ENCODE results near the gene TMEM121. TPM values are rescaled to one million over a fixed set of nuclear protein-coding genes. Genes with fewer than 3 reads are reported as not detected.

The TMEM121 gene
- total RNA-seq, 1 donor from 2014 or later = 1.5 TPM

DNA sequence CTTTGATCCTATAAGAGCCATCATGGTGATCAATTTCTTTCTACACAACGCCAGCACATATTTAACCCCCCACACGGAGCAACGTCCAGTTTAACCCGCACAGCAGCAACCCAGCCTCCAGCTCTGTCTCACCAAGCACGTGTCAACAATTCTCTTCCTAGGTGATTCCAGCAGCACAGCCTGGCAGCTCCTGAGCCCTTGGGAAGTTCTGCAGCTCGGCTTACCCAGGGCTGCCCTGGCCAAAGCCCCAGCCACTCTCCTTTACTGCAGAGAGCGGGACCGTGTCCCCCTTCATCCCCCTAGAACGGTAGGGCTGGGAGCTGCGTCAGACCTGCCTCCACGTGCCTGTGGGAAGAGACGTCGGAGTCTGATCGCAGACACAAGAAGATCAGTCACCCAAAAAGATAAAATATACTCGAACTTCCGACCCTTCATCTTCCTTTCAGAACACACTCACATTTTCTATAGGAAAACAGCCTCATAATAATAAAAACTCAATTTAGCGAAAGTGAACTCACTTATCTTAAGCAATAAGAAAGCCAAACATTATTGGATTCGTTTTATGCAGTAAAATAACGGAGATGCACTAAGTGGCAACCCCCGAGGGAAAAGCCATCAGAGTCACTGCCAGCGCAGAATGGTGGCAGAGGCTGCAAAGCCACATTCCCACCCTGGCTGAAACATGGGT, 7.6 kb downstream of the TMEM121 start:
- ATAC-seq (no peak), DNase-seq (peak; percentile 57)
- no peaks in the 10 kb centered on the region for H3K9me3 ChIP-seq
- peaks cover 17% of the 10 kb centered on the region for H3K27me3 ChIP-seq
- intact Hi-C loops (cut with DNase I) = no loop called here
- no peaks in the 10 kb centered on the region for H3K36me3 ChIP-seq
- no peak overlapping the region for H3K4me3 ChIP-seq
- no peak overlapping the region for H3K27ac ChIP-seq
- H3K4me1 ChIP-seq = peaks cover 10% of the 10 kb centered on the region
- TF ChIP-seq, protein P1, sequence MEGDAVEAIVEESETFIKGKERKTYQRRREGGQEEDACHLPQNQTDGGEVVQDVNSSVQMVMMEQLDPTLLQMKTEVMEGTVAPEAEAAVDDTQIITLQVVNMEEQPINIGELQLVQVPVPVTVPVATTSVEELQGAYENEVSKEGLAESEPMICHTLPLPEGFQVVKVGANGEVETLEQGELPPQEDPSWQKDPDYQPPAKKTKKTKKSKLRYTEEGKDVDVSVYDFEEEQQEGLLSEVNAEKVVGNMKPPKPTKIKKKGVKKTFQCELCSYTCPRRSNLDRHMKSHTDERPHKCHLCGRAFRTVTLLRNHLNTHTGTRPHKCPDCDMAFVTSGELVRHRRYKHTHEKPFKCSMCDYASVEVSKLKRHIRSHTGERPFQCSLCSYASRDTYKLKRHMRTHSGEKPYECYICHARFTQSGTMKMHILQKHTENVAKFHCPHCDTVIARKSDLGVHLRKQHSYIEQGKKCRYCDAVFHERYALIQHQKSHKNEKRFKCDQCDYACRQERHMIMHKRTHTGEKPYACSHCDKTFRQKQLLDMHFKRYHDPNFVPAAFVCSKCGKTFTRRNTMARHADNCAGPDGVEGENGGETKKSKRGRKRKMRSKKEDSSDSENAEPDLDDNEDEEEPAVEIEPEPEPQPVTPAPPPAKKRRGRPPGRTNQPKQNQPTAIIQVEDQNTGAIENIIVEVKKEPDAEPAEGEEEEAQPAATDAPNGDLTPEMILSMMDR (IDR thresholded peaks at IDR 0.05) = no peak

DNA sequence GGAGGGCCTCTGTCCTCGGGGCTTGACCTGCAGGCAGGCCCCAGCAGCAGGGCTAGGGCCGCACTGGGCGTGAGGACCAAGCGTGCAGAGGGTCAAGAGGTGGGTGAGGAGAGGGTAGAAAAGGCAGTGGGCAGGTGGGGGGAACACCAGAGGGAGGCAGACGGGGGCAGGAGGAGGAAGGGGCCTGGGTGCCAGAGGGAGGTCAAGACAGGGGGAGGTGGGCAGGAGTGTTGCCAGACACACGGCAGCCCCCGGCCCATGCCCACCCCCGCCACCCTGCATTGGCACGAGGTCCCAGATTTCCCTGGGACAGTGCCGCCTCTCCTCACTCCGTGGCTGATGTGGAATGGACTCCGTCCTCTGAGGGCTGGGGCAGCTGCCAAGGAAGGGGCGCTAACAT, 8.2 kb downstream of the TMEM121 start:
- peaks cover 17% of the 10 kb centered on the region for H3K27me3 ChIP-seq
- ATAC-seq (no peak), DNase-seq (peak; percentile 51)
- H3K27ac ChIP-seq = no peak overlapping the region
- no peak overlapping the region for H3K4me3 ChIP-seq
- TF ChIP-seq, protein P1 (IDR thresholded peaks at IDR 0.05) = no peak
- intact Hi-C loops (cut with DNase I) = no loop called here
- no peaks in the 10 kb centered on the region for H3K9me3 ChIP-seq
- H3K36me3 ChIP-seq = no peaks in the 10 kb centered on the region
- peaks cover 4% of the 10 kb centered on the region for H3K4me1 ChIP-seq

DNA sequence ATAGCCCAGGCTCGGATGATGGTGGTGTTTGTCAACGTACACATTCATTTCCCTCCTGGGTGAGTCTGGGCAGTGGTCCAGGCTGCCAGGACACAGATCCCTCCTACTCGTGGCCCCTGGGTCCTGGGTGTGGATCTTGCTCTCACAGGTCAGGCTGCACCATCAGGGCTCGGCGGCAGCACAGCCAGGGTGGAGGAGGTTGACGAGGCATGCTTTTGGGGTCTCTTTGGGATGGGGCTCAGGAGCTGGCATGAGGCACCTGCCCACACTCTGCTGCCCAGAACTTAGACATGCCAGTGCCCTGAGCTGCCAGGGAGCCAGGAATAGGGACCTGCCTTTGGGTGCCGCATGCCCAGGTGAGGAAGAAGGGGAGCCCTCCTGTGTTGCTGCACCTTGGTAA, 9.7 kb downstream of the TMEM121 start:
- no peaks in the 10 kb centered on the region for H3K36me3 ChIP-seq
- H3K27me3 ChIP-seq = peaks cover 17% of the 10 kb centered on the region
- ATAC-seq (no peak), DNase-seq (peak; percentile 40)
- TF ChIP-seq, protein P1 (IDR thresholded peaks at IDR 0.05) = no peak
- no peaks in the 10 kb centered on the region for H3K9me3 ChIP-seq
- H3K4me1 ChIP-seq = no peaks in the 10 kb centered on the region
- H3K27ac ChIP-seq = no peak overlapping the region
- intact Hi-C loops (cut with DNase I) = no loop called here
- no peak overlapping the region for H3K4me3 ChIP-seq

DNA sequence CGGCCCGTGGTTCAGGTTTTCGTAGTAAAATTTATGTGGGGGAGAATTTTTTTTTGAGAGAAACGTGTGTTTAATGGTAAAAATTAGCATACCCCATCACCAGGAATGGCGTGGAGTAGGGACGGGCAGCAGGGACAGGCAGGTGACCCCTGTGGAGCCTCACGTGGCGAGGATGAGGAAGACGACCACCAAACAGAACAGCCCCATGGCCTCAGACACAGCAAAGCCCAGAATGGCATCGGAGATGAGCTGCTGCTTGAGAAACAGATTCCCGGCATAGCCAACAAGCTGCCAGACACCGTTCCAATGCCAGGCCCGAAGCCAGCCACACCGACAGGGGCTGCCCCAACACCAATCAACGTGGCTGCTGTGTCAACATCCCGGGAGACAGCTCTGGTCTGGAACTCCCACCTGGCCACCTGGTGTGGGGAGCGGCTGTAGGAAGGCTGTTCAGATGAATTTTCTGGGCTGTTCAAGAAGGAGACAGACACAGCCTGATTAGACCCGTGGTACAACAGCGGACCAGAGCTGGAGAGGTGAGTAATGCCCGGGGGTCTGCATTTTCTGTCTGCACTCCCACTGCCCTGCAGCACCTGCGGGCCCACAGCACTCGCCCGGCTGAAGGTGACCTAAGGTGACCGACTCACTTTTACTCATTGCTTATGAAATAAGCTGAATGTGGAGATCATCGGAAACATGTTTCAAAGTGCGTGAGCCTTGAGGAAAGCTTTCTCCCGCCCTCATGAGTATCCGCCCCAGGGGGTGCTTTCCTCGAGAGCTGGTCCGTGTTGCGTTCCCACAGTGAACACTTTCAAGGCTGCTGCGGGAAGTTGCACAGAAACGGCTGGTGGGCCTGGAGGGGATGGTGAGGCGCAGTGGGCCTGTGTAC, 10.6 kb downstream of the TMEM121 start:
- Histone ChIP-seq H3K4me1 (no peaks in the 10 kb centered on the region), H3K27me3 (peaks cover 17% of the 10 kb centered on the region), H3K9me3 (no peaks in the 10 kb centered on the region), H3K36me3 (no peaks in the 10 kb centered on the region), H3K27ac (no peak overlapping the region), H3K4me3 (no peak overlapping the region)
- peak; percentile 44 for DNase-seq
- ATAC-seq = no peak
- intact Hi-C loops (cut with DNase I) = no loop called here
- TF ChIP-seq, protein P1 (IDR thresholded peaks at IDR 0.05) = no peak

DNA sequence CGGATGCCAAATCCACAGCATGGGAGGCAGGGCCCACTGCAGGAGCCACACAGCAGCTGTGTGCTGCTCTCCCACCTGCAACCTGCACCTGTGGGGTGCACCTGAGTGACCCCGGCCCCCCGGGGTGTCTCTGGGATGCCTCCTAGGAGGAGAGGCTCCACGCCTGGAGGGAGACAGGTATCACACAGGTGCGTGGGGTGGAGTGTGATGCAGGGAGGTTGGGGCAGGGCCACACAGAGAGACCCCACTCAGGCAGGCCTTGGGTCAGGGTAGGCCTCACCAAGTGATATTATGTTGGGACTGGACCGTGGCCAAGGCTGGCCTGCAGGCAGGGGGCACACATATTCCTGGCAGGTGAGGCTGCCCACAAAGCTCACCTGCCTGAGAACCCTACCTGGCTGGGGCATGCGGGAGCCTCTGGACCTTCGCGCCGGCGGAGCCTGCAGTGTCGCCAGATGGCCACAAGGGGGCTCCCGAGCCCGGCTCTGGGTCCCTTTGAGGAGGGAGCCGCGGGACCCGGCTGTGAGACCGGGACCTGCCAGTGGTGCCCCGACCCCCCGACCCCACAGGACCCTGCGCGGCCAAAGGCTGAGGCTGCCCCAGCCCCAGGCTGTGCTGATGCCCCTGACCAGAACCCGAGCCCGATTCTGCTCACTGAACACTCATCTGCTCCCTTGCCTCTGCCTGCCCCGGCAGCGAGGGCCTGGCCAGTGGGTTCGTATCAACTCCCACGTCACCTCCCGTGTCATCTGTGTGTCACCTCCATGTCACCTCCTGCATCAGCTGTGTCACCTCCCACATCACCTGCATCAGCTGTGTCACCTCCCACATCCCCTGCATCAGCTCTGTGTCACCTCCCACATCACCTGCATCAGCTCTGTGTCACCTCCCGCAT, 11.4 kb downstream of the TMEM121 start:
- intact Hi-C loops (cut with DNase I) = no loop called here
- ATAC-seq (peak; percentile 87), DNase-seq (peak; percentile 82)
- no peak overlapping the region for H3K27ac ChIP-seq
- H3K36me3 ChIP-seq = no peaks in the 10 kb centered on the region
- H3K4me3 ChIP-seq = no peak overlapping the region
- peaks cover 20% of the 10 kb centered on the region for H3K27me3 ChIP-seq
- H3K9me3 ChIP-seq = no peaks in the 10 kb centered on the region
- no peaks in the 10 kb centered on the region for H3K4me1 ChIP-seq
- TF ChIP-seq, protein P1 (IDR thresholded peaks at IDR 0.05) = peak; percentile 99

All from upper lobe of right lung (tissue), 1 donor.